ENCODE measurements around the gene TCF19. TPM values are rescaled to one million over a fixed set of nuclear protein-coding genes. Genes with fewer than 3 reads are reported as not detected.

TCF19 gene
- total RNA-seq, 2 donors from 2014 or later, result 10.8 to 12.5 TPM

DNA sequence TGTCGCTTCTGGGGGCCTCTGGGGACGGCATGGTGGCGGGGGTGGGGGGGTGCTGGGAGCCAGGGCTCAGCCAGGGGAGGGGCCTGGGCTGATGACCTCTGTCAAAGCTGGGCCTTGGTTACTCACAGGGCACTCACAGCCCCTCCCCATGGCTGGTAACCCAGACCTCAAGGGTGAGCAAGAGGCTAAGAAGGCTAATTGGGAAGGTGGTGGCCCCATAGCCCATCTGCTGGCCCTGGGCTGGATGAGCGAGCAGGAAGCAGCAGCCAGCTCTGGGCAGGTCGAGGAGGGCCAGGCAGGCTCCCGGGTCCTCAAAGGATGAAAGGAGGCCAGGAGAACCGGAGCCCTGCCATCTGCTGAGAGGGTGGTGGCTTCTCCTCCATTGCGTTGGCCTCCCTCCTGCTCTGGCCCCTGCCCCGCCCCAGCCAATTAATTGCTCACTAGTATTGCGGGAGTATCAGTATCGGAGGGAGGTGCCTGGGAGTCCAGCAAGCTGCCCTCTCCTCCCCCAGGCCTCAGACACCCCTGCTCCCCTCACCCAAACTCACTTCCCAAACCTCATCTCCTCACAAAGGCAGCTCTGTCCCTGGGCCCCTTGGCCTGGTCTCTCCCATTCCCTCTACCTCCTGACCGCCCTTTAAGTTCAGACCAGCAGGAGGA is 37.1 kb upstream of the TCF19 start:
- WGBS, 2 experiments (ENCODE audit: insufficient coverage in 1 of 2, insufficient read length in 1 of 2), result 90 to 98% methylated on average over 5 to 12 of the region's 12 CpGs
- H3K27ac Mint-ChIP-seq, result no peak overlapping the region
- TF ChIP-seq, protein P1, sequence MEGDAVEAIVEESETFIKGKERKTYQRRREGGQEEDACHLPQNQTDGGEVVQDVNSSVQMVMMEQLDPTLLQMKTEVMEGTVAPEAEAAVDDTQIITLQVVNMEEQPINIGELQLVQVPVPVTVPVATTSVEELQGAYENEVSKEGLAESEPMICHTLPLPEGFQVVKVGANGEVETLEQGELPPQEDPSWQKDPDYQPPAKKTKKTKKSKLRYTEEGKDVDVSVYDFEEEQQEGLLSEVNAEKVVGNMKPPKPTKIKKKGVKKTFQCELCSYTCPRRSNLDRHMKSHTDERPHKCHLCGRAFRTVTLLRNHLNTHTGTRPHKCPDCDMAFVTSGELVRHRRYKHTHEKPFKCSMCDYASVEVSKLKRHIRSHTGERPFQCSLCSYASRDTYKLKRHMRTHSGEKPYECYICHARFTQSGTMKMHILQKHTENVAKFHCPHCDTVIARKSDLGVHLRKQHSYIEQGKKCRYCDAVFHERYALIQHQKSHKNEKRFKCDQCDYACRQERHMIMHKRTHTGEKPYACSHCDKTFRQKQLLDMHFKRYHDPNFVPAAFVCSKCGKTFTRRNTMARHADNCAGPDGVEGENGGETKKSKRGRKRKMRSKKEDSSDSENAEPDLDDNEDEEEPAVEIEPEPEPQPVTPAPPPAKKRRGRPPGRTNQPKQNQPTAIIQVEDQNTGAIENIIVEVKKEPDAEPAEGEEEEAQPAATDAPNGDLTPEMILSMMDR (conservative IDR thresholded peaks at IDR 0.05), result no peak

GRCh38 chr6:31122791-31123706 is 35.3 kb upstream of the TCF19 start:
- TF ChIP-seq, protein P1 (conservative IDR thresholded peaks at IDR 0.05), result no peak
- WGBS, 2 experiments (ENCODE audit: insufficient coverage in 1 of 2, insufficient read length in 1 of 2), result 86 to 89% methylated on average over 9 to 16 of the region's 16 CpGs
- Histone ChIP-seq H3K36me3 (ENCODE audit: control insufficient read depth, insufficient read depth, low read length) (no peaks in the 10 kb centered on the region), H3K4me3 (ENCODE audit: low read length) (no peak overlapping the region), H3K9ac (ENCODE audit: extremely low read depth, low read length, poor library complexity, severe bottlenecking) (no peak overlapping the region), H3K9me3 (ENCODE audit: control insufficient read depth, low read length) (no peaks in the 10 kb centered on the region), H3K4me1 (ENCODE audit: control insufficient read depth, insufficient read depth, low read length) (peaks cover 8% of the 10 kb centered on the region), H3K27ac (ENCODE audit: low read depth, low read length) (no peak overlapping the region), H3K27me3 (ENCODE audit: control insufficient read depth, insufficient read depth, low read length, poor library complexity, severe bottlenecking) (no peaks in the 10 kb centered on the region)
- H3K36me3 Mint-ChIP-seq (ENCODE audit: low read depth), result no peaks in the 10 kb centered on the region
- no peak for DNase-seq
- no peaks in the 10 kb centered on the region for H3K9me3 Mint-ChIP-seq
- H3K27me3 Mint-ChIP-seq (ENCODE audit: insufficient read depth), result peaks cover 7% of the 10 kb centered on the region
- no peak overlapping the region for H3K27ac Mint-ChIP-seq
- H3K4me1 Mint-ChIP-seq, result peaks cover 22% of the 10 kb centered on the region
- no peak overlapping the region for H3K4me3 Mint-ChIP-seq

More for the DNA sequence above, 37.1 kb upstream of the TCF19 start:
- peaks cover 12% of the 10 kb centered on the region for H3K4me1 Mint-ChIP-seq
- no peaks in the 10 kb centered on the region for H3K9me3 Mint-ChIP-seq
- Histone ChIP-seq H3K36me3 (ENCODE audit: control insufficient read depth, insufficient read depth, low read length) (no peaks in the 10 kb centered on the region), H3K9ac (ENCODE audit: extremely low read depth, low read length, poor library complexity, severe bottlenecking) (no peak overlapping the region), H3K27ac (ENCODE audit: low read depth, low read length) (no peak overlapping the region), H3K4me1 (ENCODE audit: control insufficient read depth, insufficient read depth, low read length) (no peaks in the 10 kb centered on the region), H3K9me3 (ENCODE audit: control insufficient read depth, low read length) (no peaks in the 10 kb centered on the region), H3K4me3 (ENCODE audit: low read length) (no peak overlapping the region), H3K27me3 (ENCODE audit: control insufficient read depth, insufficient read depth, low read length, poor library complexity, severe bottlenecking) (no peaks in the 10 kb centered on the region)
- H3K36me3 Mint-ChIP-seq (ENCODE audit: low read depth), result no peaks in the 10 kb centered on the region
- H3K4me3 Mint-ChIP-seq, result no peak overlapping the region
- DNase-seq, result no peak
- peaks cover 7% of the 10 kb centered on the region for H3K27me3 Mint-ChIP-seq (ENCODE audit: insufficient read depth)

DNA sequence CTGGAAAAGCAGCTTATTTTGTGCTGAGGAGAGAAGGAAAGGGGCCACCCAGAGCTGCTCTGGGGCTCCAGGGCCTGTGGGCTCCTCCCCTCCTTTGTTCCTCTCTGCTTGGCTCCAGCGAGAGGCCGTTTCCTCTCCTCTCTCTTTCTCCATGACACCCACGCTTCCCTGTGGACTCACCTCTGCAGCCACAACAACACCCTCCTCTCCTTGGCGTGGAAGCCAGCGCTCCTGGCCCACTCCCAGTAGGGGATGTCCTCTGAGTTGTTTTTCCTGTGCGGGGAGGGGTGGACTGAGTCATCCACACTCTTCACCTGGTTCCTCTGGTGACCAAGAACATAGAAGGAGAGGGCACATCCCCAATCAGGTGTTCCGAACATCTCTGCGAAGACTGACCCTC is 33.2 kb upstream of the TCF19 start:
- no peak overlapping the region for H3K4me3 ChIP-seq (ENCODE audit: low read length)
- H3K4me1 Mint-ChIP-seq, result peaks cover 42% of the 10 kb centered on the region
- H3K36me3 Mint-ChIP-seq (ENCODE audit: low read depth), result no peaks in the 10 kb centered on the region
- 72 to 95% methylated on average over 2 to 8 of the region's 8 CpGs for WGBS, 2 experiments (ENCODE audit: insufficient coverage in 1 of 2, insufficient read length in 1 of 2)
- H3K9me3 ChIP-seq (ENCODE audit: control insufficient read depth, low read length), result no peaks in the 10 kb centered on the region
- H3K27me3 ChIP-seq (ENCODE audit: control insufficient read depth, insufficient read depth, low read length, poor library complexity, severe bottlenecking), result no peaks in the 10 kb centered on the region
- DNase-seq, result peak; percentile 67
- no peak overlapping the region for H3K27ac ChIP-seq (ENCODE audit: low read depth, low read length)
- no peaks in the 10 kb centered on the region for H3K9me3 Mint-ChIP-seq
- H3K9ac ChIP-seq (ENCODE audit: extremely low read depth, low read length, poor library complexity, severe bottlenecking), result no peak overlapping the region
- H3K36me3 ChIP-seq (ENCODE audit: control insufficient read depth, insufficient read depth, low read length), result no peaks in the 10 kb centered on the region
- H3K4me3 Mint-ChIP-seq, result no peak overlapping the region
- H3K4me1 ChIP-seq (ENCODE audit: control insufficient read depth, insufficient read depth, low read length), result peaks cover 19% of the 10 kb centered on the region
- TF ChIP-seq, protein P1 (conservative IDR thresholded peaks at IDR 0.05), result no peak
- H3K27ac Mint-ChIP-seq, result peak overlapping the region; percentile 87
- peaks cover 4% of the 10 kb centered on the region for H3K27me3 Mint-ChIP-seq (ENCODE audit: insufficient read depth)
